T-helper 2 cell treated with Interferon-gamma antibody and Interleukin-4, amounts not matched to agents 5 μg/mL and 100 μg/mL, for 36 hours (primary cell): ENCODE results near the gene GTF2I.
"Not testable (repeated sequence)": the region's sequence is repeated elsewhere in the genome, so short reads cannot be mapped to it uniquely, and the experiment has no call there.

Source experiments
- DNase-seq: peaks from one replicate; pipeline ENCODE4 v3.0.0; 2021; ENCODE audit warnings: low spot score
- H3K27ac Mint-ChIP-seq: one replicate; pipeline ENCODE4 v1.8.0; 2021; ENCODE audit warnings: mild to moderate bottlenecking, mixed read lengths
- H3K27me3 Mint-ChIP-seq: one replicate; pipeline ENCODE4 v1.8.0; 2021; ENCODE audit warnings: low read depth, mixed read lengths
- H3K36me3 Mint-ChIP-seq: one replicate; pipeline ENCODE4 v1.8.0; 2021; ENCODE audit warnings: low read depth, mixed read lengths
- H3K4me1 Mint-ChIP-seq: one replicate; pipeline ENCODE4 v1.8.0; 2021; ENCODE audit warnings: low read depth, mixed read lengths
- H3K4me3 Mint-ChIP-seq: one replicate; pipeline ENCODE4 v1.8.0; 2022; ENCODE audit warnings: mild to moderate bottlenecking, moderate library complexity, mixed read lengths
- H3K9me3 Mint-ChIP-seq: one replicate; pipeline ENCODE4 v1.8.0; 2021; ENCODE audit warnings: mixed read lengths

The GTF2I gene

GRCh38 chr7:74765205-74765918 is 107.8 kb downstream of the GTF2I start:
- not testable (repeated sequence) for H3K4me1 Mint-ChIP-seq, H3K4me3 Mint-ChIP-seq, H3K9me3 Mint-ChIP-seq, H3K36me3 Mint-ChIP-seq, H3K27ac Mint-ChIP-seq, H3K27me3 Mint-ChIP-seq, DNase-seq

GRCh38 chr7:74766509-74766908 is 109.0 kb downstream of the GTF2I start:
- not testable (repeated sequence) for H3K36me3 Mint-ChIP-seq, H3K4me1 Mint-ChIP-seq, H3K27me3 Mint-ChIP-seq, H3K27ac Mint-ChIP-seq, H3K9me3 Mint-ChIP-seq, DNase-seq, H3K4me3 Mint-ChIP-seq

GRCh38 chr7:74766991-74767390 is 109.5 kb downstream of the GTF2I start:
- DNase-seq, H3K36me3 Mint-ChIP-seq, H3K27me3 Mint-ChIP-seq, H3K4me3 Mint-ChIP-seq, H3K27ac Mint-ChIP-seq, H3K4me1 Mint-ChIP-seq, H3K9me3 Mint-ChIP-seq: not testable (repeated sequence)

GRCh38 chr7:74770062-74770461 is 112.5 kb downstream of the GTF2I start:
- not testable (repeated sequence) for H3K4me3 Mint-ChIP-seq, H3K9me3 Mint-ChIP-seq, H3K27me3 Mint-ChIP-seq, DNase-seq, H3K4me1 Mint-ChIP-seq, H3K36me3 Mint-ChIP-seq, H3K27ac Mint-ChIP-seq

- H3K27ac Mint-ChIP-seq, result not testable (repeated sequence)
Observed at GRCh38 chr7:74772093-74772492, 114.6 kb downstream of the GTF2I start.

GRCh38 chr7:74773760-74774750 is 116.5 kb downstream of the GTF2I start, which contains the start of gene NCF1:
Gene NCF1, plus strand, starts transcription at chr7:74774011. Its CDS starts 21 bp downstream, at chr7:74774032.
- not testable (repeated sequence) for H3K4me3 Mint-ChIP-seq, DNase-seq

More at GRCh38 chr7:74772093-74772492, 114.6 kb downstream of the GTF2I start:
- H3K4me1 Mint-ChIP-seq, H3K4me3 Mint-ChIP-seq, H3K9me3 Mint-ChIP-seq, DNase-seq, H3K27me3 Mint-ChIP-seq, H3K36me3 Mint-ChIP-seq: not testable (repeated sequence)

GRCh38 chr7:74775111-74775510 is 117.6 kb downstream of the GTF2I start:
- H3K4me3 Mint-ChIP-seq, DNase-seq, H3K4me1 Mint-ChIP-seq, H3K27ac Mint-ChIP-seq, H3K9me3 Mint-ChIP-seq, H3K27me3 Mint-ChIP-seq, H3K36me3 Mint-ChIP-seq: not testable (repeated sequence)

More at GRCh38 chr7:74773760-74774750, 116.5 kb downstream of the GTF2I start, which contains the start of gene NCF1:
- not testable (repeated sequence) for H3K27ac Mint-ChIP-seq, H3K4me1 Mint-ChIP-seq, H3K27me3 Mint-ChIP-seq, H3K9me3 Mint-ChIP-seq, H3K36me3 Mint-ChIP-seq

- H3K4me1 Mint-ChIP-seq, H3K36me3 Mint-ChIP-seq: not testable (repeated sequence)
Observed at GRCh38 chr7:74779053-74779452, 121.5 kb downstream of the GTF2I start.

GRCh38 chr7:74781746-74782145 is 124.2 kb downstream of the GTF2I start:
- not testable (repeated sequence) for H3K4me1 Mint-ChIP-seq, H3K4me3 Mint-ChIP-seq, H3K36me3 Mint-ChIP-seq, H3K27me3 Mint-ChIP-seq, DNase-seq, H3K9me3 Mint-ChIP-seq, H3K27ac Mint-ChIP-seq

More at GRCh38 chr7:74779053-74779452, 121.5 kb downstream of the GTF2I start:
- H3K27ac Mint-ChIP-seq, H3K4me3 Mint-ChIP-seq, H3K27me3 Mint-ChIP-seq, H3K9me3 Mint-ChIP-seq, DNase-seq: not testable (repeated sequence)

- H3K4me3 Mint-ChIP-seq, H3K9me3 Mint-ChIP-seq, H3K4me1 Mint-ChIP-seq, H3K27me3 Mint-ChIP-seq, DNase-seq, H3K36me3 Mint-ChIP-seq, H3K27ac Mint-ChIP-seq: not testable (repeated sequence)
Observed at GRCh38 chr7:74783595-74783994, 126.1 kb downstream of the GTF2I start.

GRCh38 chr7:74788369-74789150 is 131.0 kb downstream of the GTF2I start:
- not testable (repeated sequence) for H3K36me3 Mint-ChIP-seq, H3K27me3 Mint-ChIP-seq, H3K9me3 Mint-ChIP-seq, H3K4me1 Mint-ChIP-seq, H3K27ac Mint-ChIP-seq, H3K4me3 Mint-ChIP-seq
- DNase-seq, result peak; percentile 95

- H3K27me3 Mint-ChIP-seq, H3K9me3 Mint-ChIP-seq, H3K4me3 Mint-ChIP-seq, DNase-seq, H3K27ac Mint-ChIP-seq, H3K36me3 Mint-ChIP-seq, H3K4me1 Mint-ChIP-seq: not testable (repeated sequence)
Observed at GRCh38 chr7:74789200-74789736, 131.8 kb downstream of the GTF2I start.

- not testable (repeated sequence) for DNase-seq, H3K27ac Mint-ChIP-seq, H3K36me3 Mint-ChIP-seq, H3K27me3 Mint-ChIP-seq, H3K9me3 Mint-ChIP-seq, H3K4me3 Mint-ChIP-seq, H3K4me1 Mint-ChIP-seq
Observed at GRCh38 chr7:74797848-74798622, 140.5 kb downstream of the GTF2I start.
